Measurements from ENCODE around the gene MIGA2. TPM values are rescaled to one million over a fixed set of nuclear protein-coding genes. Genes with fewer than 3 reads are reported as not detected.

The MIGA2 gene
- total and polyA plus RNA-seq, 2 of the 8 experiments (the other 6 are each of a cell fraction or from before 2014, with no cell fraction given) = 24.6 to 39.0 TPM

DNA sequence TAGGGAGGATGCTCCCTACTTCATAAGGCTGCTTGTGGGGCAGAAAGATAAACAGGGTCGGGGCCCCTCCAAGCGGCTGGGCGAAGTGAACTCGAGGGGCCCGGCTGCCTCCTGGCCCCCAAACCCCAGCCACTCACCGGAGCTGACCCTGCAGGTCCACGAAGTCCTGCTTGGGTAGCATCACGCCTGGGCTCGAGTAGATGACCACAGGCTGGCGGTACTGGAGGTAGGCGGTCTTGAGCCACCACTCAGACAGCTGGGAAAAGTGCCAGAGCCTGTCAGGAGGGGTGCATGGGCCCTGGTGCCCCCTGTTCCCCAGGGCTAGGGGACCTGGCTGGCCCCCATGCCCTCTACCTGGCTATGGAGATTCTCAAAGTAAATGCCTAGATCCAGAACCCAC is 67.6 kb downstream of the MIGA2 start:
- Histone ChIP-seq H4K8ac (ENCODE audit: extremely low read depth, insufficient read depth, low read length) (no peak overlapping the region), H3K23ac (ENCODE audit: insufficient read length) (no peak overlapping the region), H3K79me2 (ENCODE audit: control insufficient read depth in 1 of 2, insufficient read depth in 2 of 2, low read length in 2 of 2) (no peaks in the 10 kb centered on the region), H2BK12ac (ENCODE audit: low read depth, low read length) (no peak overlapping the region), H3K4me3 (ENCODE audit: extremely low read depth in 1 of 4, insufficient read depth in 2 of 4, low read depth in 3 of 4, low read length in 4 of 4) (no peak overlapping the region), H4K5ac (ENCODE audit: insufficient read length, low read depth, low read length) (no peak overlapping the region), H3K23me2 (ENCODE audit: low read depth, low read length) (no peaks in the 10 kb centered on the region), H3K56ac (replicated peaks; ENCODE audit: insufficient read length, low read depth, low read length) (no peak overlapping the region), H2AK5ac (ENCODE audit: low read depth, low read length) (no peak overlapping the region), H3K9me3 (ENCODE audit: insufficient read depth in 2 of 2, low read depth in 1 of 2, low read length in 1 of 2) (no peaks in the 10 kb centered on the region), H3K4me2 (ENCODE audit: insufficient read depth in 1 of 2, low read depth in 2 of 2, low read length in 2 of 2) (no peak overlapping the region), H2BK20ac (ENCODE audit: low read length) (no peak overlapping the region), H3K27ac (ENCODE audit: low read depth, low read length) (no peak overlapping the region), H3K27me3 (replicated peaks in 1 of 4; ENCODE audit: control insufficient read depth in 3 of 4, extremely low read depth in 1 of 4, insufficient read depth in 3 of 4, low read length in 3 of 4) (peaks cover 0 to 8% (median 5%) of the 10 kb centered on the region in 4 experiments; a peak in 4 of 7 replicates), H2BK120ac (replicated peaks; ENCODE audit: low read depth, low read length) (no peak overlapping the region), H2BK15ac (ENCODE audit: low read length) (no peak overlapping the region), H3K18ac (ENCODE audit: extremely low read depth, low read length) (no peak overlapping the region), H3K36me3 (ENCODE audit: control insufficient read depth in 2 of 4, insufficient read depth in 4 of 4, low read length in 3 of 4) (no peaks in the 10 kb centered on the region), H4K20me1 (replicated peaks in 1 of 2; ENCODE audit: control insufficient read depth in 1 of 2, insufficient read depth in 2 of 2, low read length in 2 of 2) (no peaks in the 10 kb centered on the region), H4K91ac (replicated peaks; ENCODE audit: insufficient read length, low read length) (no peak overlapping the region), H3K14ac (ENCODE audit: insufficient read length) (no peak overlapping the region), H3K9ac (replicated peaks in 1 of 4; ENCODE audit: extremely low read depth in 1 of 4, low read depth in 3 of 4, low read length in 3 of 4) (no peak overlapping the region), H2BK5ac (ENCODE audit: low read depth, low read length) (no peak overlapping the region), H2AFZ (ENCODE audit: low read length) (no peak overlapping the region), H3K4ac (replicated peaks; ENCODE audit: insufficient read length, low read depth, low read length) (no peak overlapping the region), H3K4me1 (replicated peaks in 1 of 4; ENCODE audit: control insufficient read depth in 3 of 4, insufficient read depth in 4 of 4, low read length in 3 of 4) (peaks cover 0 to 5% (median 1%) of the 10 kb centered on the region in 4 experiments; a peak in 2 of 7 replicates), H3K79me1 (ENCODE audit: low read depth, low read length) (no peaks in the 10 kb centered on the region)
- POLR2A ChIA-PET (ENCODE audit: partially characterized antibody) = no interaction called here
- DNase-seq (ENCODE audit: low read depth in 1 of 2, low spot score in 2 of 2) (no peak), FAIRE-seq (no peak)
- WGBS, 2 experiments (ENCODE audit: extremely low coverage in 1 of 2, insufficient coverage in 1 of 2, insufficient read length in 1 of 2, insufficient replicate concordance in 2 of 2, low coverage in 1 of 2, low lambda C conversion rate in 2 of 2, missing lambda C conversion rate in 1 of 2) = 88% methylated on average over 11 of the region's 11 CpGs; no CpG with 5 or more reads in 1 of the 2 experiments
- no peak for TF ChIP-seq SAP30 (IDR thresholded peaks at IDR 0.05; ENCODE audit: insufficient read depth, insufficient replicate concordance, low read length)
- TF ChIP-seq RBBP5 (IDR thresholded peaks at IDR 0.05; ENCODE audit: borderline replicate concordance, low read depth, low read length) = no peak
- TF ChIP-seq ASH2L (IDR thresholded peaks at IDR 0.05; ENCODE audit: low read length) = no peak
- TF ChIP-seq RAD21 (IDR thresholded peaks at IDR 0.05 in 1 of 2, conservative IDR thresholded peaks at IDR 0.05 in 1 of 2; ENCODE audit: low read depth in 2 of 2, low read length in 2 of 2) = no peak
- no peak for TF ChIP-seq BACH1 (IDR thresholded peaks at IDR 0.05; ENCODE audit: low read length)
- CTCF ChIA-PET (ENCODE audit: partially characterized antibody) = interaction anchor here (0.6 to 2.0 kb wide), 8 partner anchors 10 to 510 kb away, joined by 3 to 12 read pairs (median 6); no protein-coding TSS in a partner anchor

Data from H1 (cell line).